ENCODE measurements around the gene KRTAP4-7. TPM values are rescaled to one million over a fixed set of nuclear protein-coding genes. Genes with fewer than 3 reads are reported as not detected.
A peak's percentile ranks its signal among the peaks of the same experiment; 100 is the strongest.

The KRTAP4-7 gene
- total and polyA plus RNA-seq, 2 of the 4 experiments (the other 2 are of a cell fraction) = not detected

GRCh38 chr17:41125064-41125463 is 41.1 kb downstream of the KRTAP4-7 start:
- H3K79me1 ChIP-seq (ENCODE audit: low read depth in 1 of 2, low read length in 2 of 2) = no peaks in the 10 kb centered on the region
- no peak overlapping the region for H2AK5ac ChIP-seq (ENCODE audit: low read depth, low read length)
- H3K14ac ChIP-seq (replicated peaks; ENCODE audit: low read depth, low read length) = no peak overlapping the region
- H3K9me1 ChIP-seq (ENCODE audit: insufficient read depth, low read length) = no peaks in the 10 kb centered on the region
- no peak for DNase-seq
- no peak overlapping the region for H3K27ac ChIP-seq (ENCODE audit: insufficient read depth, low read length)
- dilution Hi-C loops (cut with HindIII; ENCODE audit: low sequenced_read_pairs, unreplicated experiment) = no loop called here
- H2BK120ac ChIP-seq (ENCODE audit: low read depth, low read length) = 0 out of 2 replicates have a peak overlapping the region, but pooled peaks have one; percentile 28
- H3K9ac ChIP-seq (ENCODE audit: low read depth, low read length) = no peak overlapping the region
- H3K4me1 ChIP-seq (ENCODE audit: control insufficient read depth, insufficient read depth, low read length) = no peaks in the 10 kb centered on the region
- in situ Hi-C loops (cut with MboI; ENCODE audit: low sequenced_read_pairs) = no loop called here
- no peak overlapping the region for H3K4ac ChIP-seq (ENCODE audit: low read depth, low read length)
- H3K4me2 ChIP-seq (ENCODE audit: low read depth, low read length) = no peak overlapping the region
- H3K36me3 ChIP-seq (ENCODE audit: control insufficient read depth, insufficient read depth, low read length) = no peaks in the 10 kb centered on the region
- H4K5ac ChIP-seq (ENCODE audit: low read depth, low read length) = no peak overlapping the region
- H4K20me1 ChIP-seq (ENCODE audit: insufficient read depth, low read length) = no peaks in the 10 kb centered on the region
- BruUV-seq (replicated peaks) = no TSS peak
- POLR2A ChIA-PET (ENCODE audit: unreplicated experiment) = no interaction called here
- H3K4me3 ChIP-seq (ENCODE audit: insufficient read depth, low read depth, low read length) = no peak overlapping the region
- no peak overlapping the region for H2AK9ac ChIP-seq (replicated peaks; ENCODE audit: low read depth, low read length, poor library complexity)
- peaks cover 2% of the 10 kb centered on the region; the same call in 1 of the 2 replicates for H3K9me3 ChIP-seq (ENCODE audit: control insufficient read depth, insufficient read depth, low read length)
- H4K91ac ChIP-seq (ENCODE audit: insufficient read depth, low read depth, low read length) = no peak overlapping the region
- no peak overlapping the region for H2BK20ac ChIP-seq (ENCODE audit: low read depth, low read length)
- no peak for ATAC-seq (ENCODE audit: low read depth)
- CTCF ChIA-PET = no interaction called here
- no peak overlapping the region for H3K56ac ChIP-seq (ENCODE audit: extremely low read depth, insufficient read depth, low read length)
- H2AFZ ChIP-seq (replicated peaks; ENCODE audit: low read length, poor library complexity) = no peak overlapping the region
- no peaks in the 10 kb centered on the region for H3K27me3 ChIP-seq (ENCODE audit: control insufficient read depth, insufficient read depth, low read length)
- TF ChIP-seq, protein P1, sequence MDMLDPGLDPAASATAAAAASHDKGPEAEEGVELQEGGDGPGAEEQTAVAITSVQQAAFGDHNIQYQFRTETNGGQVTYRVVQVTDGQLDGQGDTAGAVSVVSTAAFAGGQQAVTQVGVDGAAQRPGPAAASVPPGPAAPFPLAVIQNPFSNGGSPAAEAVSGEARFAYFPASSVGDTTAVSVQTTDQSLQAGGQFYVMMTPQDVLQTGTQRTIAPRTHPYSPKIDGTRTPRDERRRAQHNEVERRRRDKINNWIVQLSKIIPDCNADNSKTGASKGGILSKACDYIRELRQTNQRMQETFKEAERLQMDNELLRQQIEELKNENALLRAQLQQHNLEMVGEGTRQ (IDR thresholded peaks at IDR 0.05; ENCODE audit: low read depth, low read length) = no peak
- TF ChIP-seq, protein P2, sequence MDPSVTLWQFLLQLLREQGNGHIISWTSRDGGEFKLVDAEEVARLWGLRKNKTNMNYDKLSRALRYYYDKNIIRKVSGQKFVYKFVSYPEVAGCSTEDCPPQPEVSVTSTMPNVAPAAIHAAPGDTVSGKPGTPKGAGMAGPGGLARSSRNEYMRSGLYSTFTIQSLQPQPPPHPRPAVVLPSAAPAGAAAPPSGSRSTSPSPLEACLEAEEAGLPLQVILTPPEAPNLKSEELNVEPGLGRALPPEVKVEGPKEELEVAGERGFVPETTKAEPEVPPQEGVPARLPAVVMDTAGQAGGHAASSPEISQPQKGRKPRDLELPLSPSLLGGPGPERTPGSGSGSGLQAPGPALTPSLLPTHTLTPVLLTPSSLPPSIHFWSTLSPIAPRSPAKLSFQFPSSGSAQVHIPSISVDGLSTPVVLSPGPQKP (IDR thresholded peaks at IDR 0.05; ENCODE audit: borderline replicate concordance, low read depth, low read length) = no peak
- TF ChIP-seq MXI1 (IDR thresholded peaks at IDR 0.05; ENCODE audit: borderline replicate concordance, low read depth, low read length) (no peak), BHLHE40 (IDR thresholded peaks at IDR 0.05; ENCODE audit: low read depth, low read length) (no peak), NFE2L2 (IDR thresholded peaks at IDR 0.05; ENCODE audit: low read depth, low read length) (no peak), SMC3 (IDR thresholded peaks at IDR 0.05; ENCODE audit: low read depth, low read length) (no peak), CEBPB (IDR thresholded peaks at IDR 0.05; ENCODE audit: low read depth, low read length) (no peak), MAZ (IDR thresholded peaks at IDR 0.05; ENCODE audit: borderline replicate concordance, low read depth, low read length) (no peak), RAD21 (IDR thresholded peaks at IDR 0.05; ENCODE audit: low read length) (no peak), MAFK (IDR thresholded peaks at IDR 0.05; ENCODE audit: low read depth, low read length) (no peak; the same call in 1 of the 2 replicates), FOS (IDR thresholded peaks at IDR 0.05; ENCODE audit: low read depth, low read length) (no peak), RCOR1 (IDR thresholded peaks at IDR 0.05; ENCODE audit: insufficient replicate concordance, low read length) (no peak), POLR2A (IDR thresholded peaks at IDR 0.05; ENCODE audit: low read depth, low read length) (no peak)
- no CpG with 5 or more reads among the region's 2 CpGs for WGBS, 2 experiments (ENCODE audit: extremely low coverage in 2 of 2, insufficient read length in 1 of 2)
- no peak overlapping the region; the same call in 1 of the 2 replicates for H3K18ac ChIP-seq (ENCODE audit: low read depth, low read length)
- H4K8ac ChIP-seq (ENCODE audit: low read depth in 2 of 2, low read length in 2 of 2) = peak overlapping the region in 1 of 2 experiments; percentile 16; a peak in 1 of 4 replicates
- 0 out of 3 replicates have a peak overlapping the region, but pooled peaks have one; percentile 68 for H2BK15ac ChIP-seq (ENCODE audit: low read depth, low read length)
- H2BK5ac ChIP-seq (ENCODE audit: low read depth, low read length, poor library complexity, severe bottlenecking) = peak overlapping the region; percentile 54
- intact Hi-C loops (cut with micrococcal nuclease) = no loop called here
- H3K23ac ChIP-seq (ENCODE audit: low read depth, low read length) = no peak overlapping the region
